ENCODE data around the gene C14orf180. TPM values are rescaled to one million over a fixed set of nuclear protein-coding genes. Genes with fewer than 3 reads are reported as not detected.

The C14orf180 gene
- total RNA-seq, 1 experiment from 2014 or later: not detected

GRCh38 chr14:104594310-104595046, 14.9 kb downstream of the C14orf180 start:
- intact Hi-C loops (cut with micrococcal nuclease; ENCODE audit: unreplicated experiment): no loop called here
- Histone ChIP-seq H3K4me3 (no peak overlapping the region), H3F3A (ENCODE audit: insufficient read depth, low read depth) (no peaks in the 10 kb centered on the region), H3K4me2 (no peak overlapping the region), H3K9me2 (ENCODE audit: insufficient read depth) (no peaks in the 10 kb centered on the region), H3K4me1 (replicated peaks; ENCODE audit: insufficient read depth) (no peaks in the 10 kb centered on the region), H3K27me3 (ENCODE audit: insufficient read depth, low read depth) (peaks cover 98% of the 10 kb centered on the region), H3K36me3 (ENCODE audit: low read depth) (no peaks in the 10 kb centered on the region), H3K27ac (no peak overlapping the region), H2AFZ (no peak overlapping the region), H4K20me1 (ENCODE audit: insufficient read depth) (no peaks in the 10 kb centered on the region; the same call in 1 of the 2 replicates), H3K9me3 (ENCODE audit: insufficient read depth, low read depth) (no peaks in the 10 kb centered on the region), H3K79me2 (ENCODE audit: low read depth) (no peaks in the 10 kb centered on the region)
- POLR2A ChIA-PET (ENCODE audit: unreplicated experiment): no interaction called here
- BruUV-seq (replicated peaks): no TSS peak
- no peak for TF ChIP-seq EZH2 (IDR thresholded peaks at IDR 0.05; ENCODE audit: low read depth)
- no peak for TF ChIP-seq CTCF (conservative IDR thresholded peaks at IDR 0.05)
- no peak for DNase-seq
- CTCF ChIA-PET: no interaction called here

GRCh38 chr14:104595116-104595675, 15.6 kb downstream of the C14orf180 start:
- no peaks in the 10 kb centered on the region for H3K36me3 ChIP-seq (ENCODE audit: low read depth)
- peaks cover 98% of the 10 kb centered on the region for H3K27me3 ChIP-seq (ENCODE audit: insufficient read depth, low read depth)
- no peaks in the 10 kb centered on the region; the same call in 1 of the 2 replicates for H4K20me1 ChIP-seq (ENCODE audit: insufficient read depth)
- H2AFZ ChIP-seq: no peak overlapping the region
- no peaks in the 10 kb centered on the region for H3K9me2 ChIP-seq (ENCODE audit: insufficient read depth)
- H3K4me2 ChIP-seq: no peak overlapping the region
- no peaks in the 10 kb centered on the region for H3F3A ChIP-seq (ENCODE audit: insufficient read depth, low read depth)
- no peak overlapping the region for H3K4me3 ChIP-seq
- no peak overlapping the region for H3K27ac ChIP-seq
- H3K79me2 ChIP-seq (ENCODE audit: low read depth): no peaks in the 10 kb centered on the region
- TF ChIP-seq EZH2 (IDR thresholded peaks at IDR 0.05; ENCODE audit: low read depth): no peak
- no peak for TF ChIP-seq CTCF (conservative IDR thresholded peaks at IDR 0.05)
- ChIA-PET POLR2A (ENCODE audit: unreplicated experiment) (no interaction called here), CTCF (no interaction called here)
- intact Hi-C loops (cut with micrococcal nuclease; ENCODE audit: unreplicated experiment): no loop called here
- no peaks in the 10 kb centered on the region for H3K9me3 ChIP-seq (ENCODE audit: insufficient read depth, low read depth)
- no TSS peak for BruUV-seq (replicated peaks)
- DNase-seq: no peak
- H3K4me1 ChIP-seq (replicated peaks; ENCODE audit: insufficient read depth): no peaks in the 10 kb centered on the region

- Histone ChIP-seq H3K4me2 (no peak overlapping the region), H3K36me3 (ENCODE audit: low read depth) (no peaks in the 10 kb centered on the region), H3K4me3 (no peak overlapping the region), H3K9me3 (ENCODE audit: insufficient read depth, low read depth) (no peaks in the 10 kb centered on the region), H3F3A (ENCODE audit: insufficient read depth, low read depth) (no peaks in the 10 kb centered on the region), H2AFZ (no peak overlapping the region), H4K20me1 (ENCODE audit: insufficient read depth) (no peaks in the 10 kb centered on the region; the same call in 1 of the 2 replicates), H3K79me2 (ENCODE audit: low read depth) (no peaks in the 10 kb centered on the region), H3K9me2 (ENCODE audit: insufficient read depth) (no peaks in the 10 kb centered on the region), H3K4me1 (replicated peaks; ENCODE audit: insufficient read depth) (no peaks in the 10 kb centered on the region), H3K27me3 (ENCODE audit: insufficient read depth, low read depth) (peaks cover 98% of the 10 kb centered on the region), H3K27ac (no peak overlapping the region)
- CTCF ChIA-PET: no interaction called here
- no peak for TF ChIP-seq EZH2 (IDR thresholded peaks at IDR 0.05; ENCODE audit: low read depth)
- no TSS peak for BruUV-seq (replicated peaks)
- POLR2A ChIA-PET (ENCODE audit: unreplicated experiment): no interaction called here
- no peak for DNase-seq
- intact Hi-C loops (cut with micrococcal nuclease; ENCODE audit: unreplicated experiment): no loop called here
These were observed 16.4 kb downstream of the C14orf180 start for GRCh38 chr14:104595911-104596450.
